Neuron (in vitro differentiated cells): ENCODE measurements around the gene DTNA.
"Not testable (repeated sequence)": the region's sequence is repeated elsewhere in the genome, so short reads cannot be mapped to it uniquely, and the experiment has no call there.

Experiments
- H2AFZ ChIP-seq: one replicate; pipeline ENCODE4 v1.6.1; 2013; ENCODE audit warnings: low read depth, mild to moderate bottlenecking, inconsistent platforms, low read length, moderate library complexity
- H3K27me3 ChIP-seq: one replicate; pipeline ENCODE4 v1.6.1; 2013; ENCODE audit warnings: low read length; ENCODE audit not compliant: insufficient read depth
- H3K36me3 ChIP-seq: one replicate; pipeline ENCODE4 v1.6.1; 2013; ENCODE audit warnings: low read length; ENCODE audit not compliant: insufficient read depth
- H3K4me1 ChIP-seq: one replicate; pipeline ENCODE4 v1.6.1; 2013; ENCODE audit warnings: low read length; ENCODE audit not compliant: insufficient read depth
- H3K4me3 ChIP-seq: 2 replicates; pipeline ENCODE4 v1.5.1; 2013; ENCODE audit warnings: mild to moderate bottlenecking, low read length, moderate library complexity
- H3K9me3 ChIP-seq: one replicate; pipeline ENCODE4 v1.6.1; 2013; ENCODE audit warnings: low read length

DTNA gene

DNA sequence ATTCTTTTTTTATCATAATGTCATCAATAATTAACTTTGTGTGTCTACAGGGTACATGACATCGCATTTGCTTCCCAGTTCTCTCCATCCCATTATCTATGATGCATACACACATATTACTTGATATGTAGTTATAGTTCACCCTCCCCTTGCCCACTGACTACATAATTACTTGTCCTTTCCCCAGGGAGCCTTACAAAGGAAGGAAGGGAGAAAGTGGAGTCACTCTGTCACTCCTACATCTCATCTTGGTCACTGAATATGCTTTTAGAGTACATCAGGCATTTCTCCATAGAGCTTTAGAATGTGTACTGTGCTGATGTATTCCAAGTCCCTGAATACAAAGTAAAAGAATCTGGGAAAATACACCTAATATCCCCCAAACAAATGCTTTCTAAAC, 6.0 kb upstream of the DTNA start:
- H3K9me3 ChIP-seq, result peaks cover 3% of the 10 kb centered on the region
- H3K27me3 ChIP-seq, result peaks cover 78% of the 10 kb centered on the region
- H3K4me3 ChIP-seq, result no peak overlapping the region

DNA sequence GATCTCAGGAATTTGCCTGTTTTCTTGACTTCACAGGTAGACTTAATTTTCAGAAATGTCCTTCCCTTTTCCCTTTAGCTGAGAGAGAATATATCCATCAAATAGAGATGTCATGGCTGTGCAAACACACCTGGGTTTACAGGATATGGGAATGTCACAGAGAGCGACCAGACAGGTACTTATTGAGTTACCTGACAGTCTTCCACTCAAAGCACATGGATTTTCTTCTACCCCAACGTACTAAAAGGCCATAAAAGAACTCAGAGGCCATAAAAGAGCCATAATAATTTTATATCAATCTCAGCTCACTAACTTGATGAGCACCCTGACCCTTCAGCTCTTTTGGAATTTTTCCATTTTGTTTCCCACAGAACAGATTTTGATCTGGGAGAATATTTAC, 5.3 kb upstream of the DTNA start:
- Histone ChIP-seq H3K4me1 (peaks cover 10% of the 10 kb centered on the region), H2AFZ (no peak overlapping the region), H3K27me3 (peaks cover 76% of the 10 kb centered on the region), H3K4me3 (no peak overlapping the region), H3K9me3 (peaks cover 2% of the 10 kb centered on the region), H3K36me3 (no peaks in the 10 kb centered on the region)

More for the DNA sequence above, 6.0 kb upstream of the DTNA start:
- Histone ChIP-seq H3K4me1 (peaks cover 4% of the 10 kb centered on the region), H2AFZ (no peak overlapping the region), H3K36me3 (no peaks in the 10 kb centered on the region)

DNA sequence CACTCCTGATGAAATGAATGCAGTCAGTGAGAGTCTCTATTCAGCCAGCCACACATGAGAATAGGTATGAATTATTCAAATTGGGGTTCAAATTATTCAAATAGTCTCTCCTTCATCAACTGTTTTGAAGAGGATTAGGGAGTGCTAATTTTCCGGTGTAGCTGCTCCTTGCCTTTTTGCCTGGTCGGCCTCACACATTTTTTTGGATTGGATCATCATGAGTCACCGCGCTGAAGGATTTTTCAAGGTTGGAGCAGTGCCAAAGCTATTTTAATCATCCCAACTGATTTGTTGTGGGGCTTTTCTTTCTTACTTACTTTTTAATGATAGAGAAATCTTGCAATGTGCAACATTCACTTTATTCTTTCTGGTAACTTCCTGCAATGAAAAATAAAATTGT, 2.4 kb upstream of the DTNA start:
- H3K4me3 ChIP-seq, result no peak overlapping the region
- H3K27me3 ChIP-seq, result peaks cover 60% of the 10 kb centered on the region
- no peak overlapping the region for H2AFZ ChIP-seq
- no peaks in the 10 kb centered on the region for H3K36me3 ChIP-seq
- no peaks in the 10 kb centered on the region for H3K9me3 ChIP-seq
- peaks cover 24% of the 10 kb centered on the region for H3K4me1 ChIP-seq

DNA sequence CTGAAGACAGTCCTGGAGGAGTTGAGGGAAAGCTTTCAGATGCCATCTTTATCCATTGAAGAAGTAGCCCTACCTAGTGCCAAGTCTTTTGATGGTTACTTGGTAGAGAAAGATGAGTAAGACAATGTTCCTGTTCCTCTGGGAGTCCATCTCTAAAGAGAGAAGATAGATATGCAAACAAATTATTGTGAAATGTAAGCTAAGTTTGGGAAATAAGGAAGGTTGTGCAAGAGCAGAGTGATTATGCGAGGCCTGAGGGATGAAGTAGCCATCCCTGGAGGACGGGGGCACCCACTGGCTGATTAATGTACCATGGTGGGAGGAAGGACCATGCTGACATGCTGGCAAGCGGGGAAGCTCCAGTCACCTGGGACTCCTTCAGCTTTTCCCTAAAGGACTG, 994 bp upstream of the DTNA start:
- Histone ChIP-seq H3K4me3 (no peak overlapping the region), H3K9me3 (no peaks in the 10 kb centered on the region), H3K27me3 (peaks cover 54% of the 10 kb centered on the region), H3K4me1 (peaks cover 24% of the 10 kb centered on the region), H2AFZ (no peak overlapping the region), H3K36me3 (no peaks in the 10 kb centered on the region)

DNA sequence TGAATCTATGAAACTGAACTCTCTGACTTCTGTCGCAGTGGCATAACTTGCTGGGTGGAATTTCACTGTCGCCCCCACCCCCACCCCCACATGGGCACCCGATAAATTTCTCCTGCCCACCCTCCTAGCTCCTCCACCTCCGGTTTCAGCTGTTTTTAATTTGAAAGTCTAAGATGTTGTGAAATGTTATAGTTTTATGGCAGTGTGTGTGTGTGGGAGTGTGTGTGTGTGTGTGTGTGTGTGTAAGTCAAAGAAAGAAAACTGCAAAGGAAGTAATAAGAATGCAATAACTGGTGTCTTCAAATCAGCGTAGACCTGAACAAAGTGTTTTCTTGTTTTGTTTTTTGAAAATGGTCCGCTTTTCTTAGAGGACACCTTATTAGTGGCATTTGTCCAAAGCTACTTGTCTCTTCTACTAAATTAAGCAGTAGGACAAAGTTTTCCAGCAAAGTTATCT, 388 bp downstream of the DTNA start:
- Histone ChIP-seq H3K9me3 (no peaks in the 10 kb centered on the region), H3K4me1 (peaks cover 24% of the 10 kb centered on the region), H3K27me3 (peaks cover 41% of the 10 kb centered on the region), H3K36me3 (no peaks in the 10 kb centered on the region), H2AFZ (no peak overlapping the region), H3K4me3 (peak overlapping the region; percentile 7)

DNA sequence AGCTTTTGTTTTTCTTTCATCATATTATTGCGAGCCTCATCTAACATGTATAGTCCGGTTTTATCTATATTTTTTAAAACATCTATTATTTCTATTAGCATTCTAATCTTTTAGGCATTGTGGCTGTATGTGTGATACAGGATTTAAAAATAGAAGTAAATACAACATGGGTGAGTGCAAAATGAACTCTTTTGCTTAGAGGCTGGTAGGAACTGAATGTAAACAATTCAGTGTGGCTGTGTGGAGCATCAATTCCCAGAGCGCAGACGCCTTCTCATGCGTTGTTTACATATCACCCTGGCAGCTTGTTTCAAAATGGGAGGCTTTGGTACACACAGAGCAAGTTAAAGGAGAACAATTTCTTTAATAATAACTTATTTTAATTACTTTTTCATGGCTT, 836 bp downstream of the DTNA start:
- H3K9me3 ChIP-seq, result no peaks in the 10 kb centered on the region
- H3K36me3 ChIP-seq, result no peaks in the 10 kb centered on the region
- H2AFZ ChIP-seq, result no peak overlapping the region
- H3K4me3 ChIP-seq, result no peak overlapping the region
- peaks cover 24% of the 10 kb centered on the region for H3K4me1 ChIP-seq
- H3K27me3 ChIP-seq, result peaks cover 41% of the 10 kb centered on the region

DNA sequence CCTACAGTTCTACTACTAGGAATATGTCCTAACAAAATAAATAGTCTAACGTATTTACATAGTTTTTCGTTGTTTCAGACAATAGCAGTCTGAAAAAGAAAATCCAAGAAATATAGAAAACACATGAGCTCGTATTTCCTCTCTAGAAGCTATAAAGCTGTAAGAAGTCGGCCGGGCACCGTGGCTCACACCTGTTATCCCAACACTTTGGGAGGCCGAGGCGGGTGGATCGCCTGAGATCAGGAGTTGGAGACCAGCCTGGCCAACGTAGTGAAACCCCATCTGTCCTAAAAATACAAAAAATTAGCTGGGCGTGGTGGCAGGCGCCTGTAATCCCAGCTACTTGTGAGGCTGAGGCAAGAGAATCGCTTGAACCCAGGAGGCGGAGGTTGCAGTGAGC, 6.0 kb downstream of the DTNA start:
- not testable (repeated sequence) for H3K4me3 ChIP-seq, H2AFZ ChIP-seq, H3K36me3 ChIP-seq, H3K9me3 ChIP-seq, H3K4me1 ChIP-seq
- H3K27me3 ChIP-seq, result peaks cover 46% of the 10 kb centered on the region

DNA sequence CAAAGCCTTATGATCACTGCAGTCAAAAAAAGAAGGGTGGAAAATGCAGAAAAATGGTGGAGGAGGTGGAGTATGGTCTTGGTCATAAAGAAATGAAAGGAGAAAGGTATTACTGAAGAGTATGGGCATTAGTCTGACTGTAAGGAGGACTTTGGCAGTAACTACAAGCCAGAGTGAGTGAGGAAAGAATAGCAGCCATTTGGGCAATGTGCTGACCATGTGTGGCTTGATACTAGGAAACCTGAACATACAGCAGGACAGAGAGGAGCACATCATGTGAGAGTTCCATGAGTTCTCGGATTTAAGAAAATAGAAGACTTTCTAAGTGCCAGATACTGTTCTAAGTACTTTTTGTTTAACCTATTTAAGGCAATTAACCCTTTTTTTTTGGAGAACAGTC, 8.5 kb downstream of the DTNA start:
- H2AFZ ChIP-seq, result no peak overlapping the region
- H3K36me3 ChIP-seq, result no peaks in the 10 kb centered on the region
- no peak overlapping the region for H3K4me3 ChIP-seq
- H3K4me1 ChIP-seq, result no peaks in the 10 kb centered on the region
- peaks cover 33% of the 10 kb centered on the region for H3K27me3 ChIP-seq
- no peaks in the 10 kb centered on the region for H3K9me3 ChIP-seq

DNA sequence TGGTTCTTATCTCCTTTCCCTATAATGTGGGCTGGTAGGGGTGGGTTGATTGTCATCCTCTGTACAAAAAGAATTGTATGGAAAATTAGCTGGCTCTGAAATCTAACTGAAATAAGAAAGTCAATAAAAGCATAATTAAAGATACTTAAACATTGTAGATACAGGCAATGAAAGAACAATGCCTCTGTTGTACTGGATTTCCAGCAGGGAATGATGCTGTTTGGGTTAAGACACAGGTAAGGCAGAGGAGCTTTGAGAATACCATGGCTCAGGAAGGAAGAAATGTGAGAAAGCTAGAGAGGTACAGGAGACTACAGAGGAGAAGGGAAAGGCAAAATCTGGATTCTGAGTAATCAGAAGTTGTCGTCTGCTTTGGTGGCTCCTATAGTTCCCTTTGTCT, 10.1 kb downstream of the DTNA start:
- Histone ChIP-seq H2AFZ (no peak overlapping the region), H3K27me3 (peaks cover 33% of the 10 kb centered on the region), H3K4me1 (no peaks in the 10 kb centered on the region), H3K4me3 (no peak overlapping the region), H3K9me3 (no peaks in the 10 kb centered on the region), H3K36me3 (no peaks in the 10 kb centered on the region)

DNA sequence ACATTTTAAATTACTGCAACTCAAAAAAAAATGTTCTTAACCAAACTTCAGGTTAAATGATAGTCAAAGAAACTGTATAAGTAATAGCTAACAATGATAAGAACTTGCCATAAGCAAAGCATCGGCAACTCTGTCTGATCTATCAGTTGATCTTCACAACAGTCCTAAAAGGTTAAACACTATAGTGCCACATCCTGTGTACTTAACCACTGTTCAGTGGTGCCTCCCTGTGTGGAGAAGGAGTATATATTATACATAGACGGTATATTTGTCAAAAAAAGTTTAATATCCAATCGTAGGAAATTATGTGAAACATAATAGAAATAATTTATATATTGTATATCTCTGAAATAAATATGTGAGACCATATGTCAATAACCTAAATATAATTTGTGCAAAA, 13.0 kb downstream of the DTNA start:
- Histone ChIP-seq H2AFZ (no peak overlapping the region), H3K36me3 (no peaks in the 10 kb centered on the region), H3K27me3 (peaks cover 22% of the 10 kb centered on the region), H3K4me1 (no peaks in the 10 kb centered on the region), H3K4me3 (no peak overlapping the region), H3K9me3 (no peaks in the 10 kb centered on the region)

DNA sequence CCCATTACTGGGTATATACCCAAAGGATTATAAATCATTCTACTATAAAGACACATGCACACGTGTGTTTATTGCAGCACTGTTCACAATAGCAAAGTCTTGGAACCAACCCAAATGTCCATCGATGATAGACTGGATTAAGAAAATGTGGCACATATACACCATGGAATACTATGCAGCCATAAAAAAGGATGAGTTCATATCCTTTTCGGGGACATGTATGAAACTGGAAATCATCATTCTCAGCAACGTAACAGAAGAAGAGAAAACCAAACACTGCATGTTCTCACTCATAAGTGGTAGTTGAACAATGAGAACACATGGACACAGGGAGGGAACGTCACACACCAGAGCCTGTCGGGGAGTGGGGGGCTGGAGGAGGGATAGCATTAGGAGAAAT, 15.6 kb downstream of the DTNA start:
- H2AFZ ChIP-seq, H3K27me3 ChIP-seq, H3K4me1 ChIP-seq, H3K9me3 ChIP-seq, H3K4me3 ChIP-seq, H3K36me3 ChIP-seq: not testable (repeated sequence)

DNA sequence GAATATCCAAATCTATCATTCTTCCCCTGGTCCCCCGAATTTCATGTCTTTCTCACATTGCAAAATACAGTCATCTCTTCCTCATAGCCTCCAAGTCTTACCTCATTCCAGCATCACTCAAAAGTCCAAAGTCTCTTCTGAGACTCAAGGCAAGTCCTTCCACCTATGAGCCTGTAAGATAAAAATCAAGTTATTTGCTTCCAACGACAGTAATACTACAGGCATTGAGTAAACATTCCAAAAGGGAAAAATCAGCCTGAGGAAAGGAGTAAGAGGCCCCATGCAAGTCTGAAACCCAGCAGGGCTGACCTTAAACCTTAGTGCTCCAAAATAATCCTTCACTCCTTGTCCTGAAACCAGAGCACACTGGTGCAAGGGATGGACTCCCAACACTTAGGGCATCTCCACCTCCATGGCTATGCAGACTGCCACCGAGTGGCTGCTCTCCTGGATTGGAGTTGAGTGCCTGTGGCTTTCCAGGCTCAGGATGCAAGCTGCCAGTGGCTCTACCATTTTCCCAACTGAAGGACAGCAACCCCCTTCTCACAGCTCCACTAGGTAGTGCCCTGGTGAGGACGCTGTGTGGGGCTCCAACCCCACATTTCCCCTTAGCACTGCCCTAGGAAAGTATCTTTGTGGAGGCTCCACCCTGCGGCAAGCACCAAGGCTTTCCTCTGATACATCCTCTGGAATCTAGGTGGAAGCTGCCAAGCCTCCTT, 16.3 kb downstream of the DTNA start:
- no peaks in the 10 kb centered on the region for H3K4me1 ChIP-seq
- H3K36me3 ChIP-seq, result no peaks in the 10 kb centered on the region
- H3K27me3 ChIP-seq, result peaks cover 3% of the 10 kb centered on the region
- no peak overlapping the region for H3K4me3 ChIP-seq
- H3K9me3 ChIP-seq, result no peaks in the 10 kb centered on the region
- H2AFZ ChIP-seq, result no peak overlapping the region

DNA sequence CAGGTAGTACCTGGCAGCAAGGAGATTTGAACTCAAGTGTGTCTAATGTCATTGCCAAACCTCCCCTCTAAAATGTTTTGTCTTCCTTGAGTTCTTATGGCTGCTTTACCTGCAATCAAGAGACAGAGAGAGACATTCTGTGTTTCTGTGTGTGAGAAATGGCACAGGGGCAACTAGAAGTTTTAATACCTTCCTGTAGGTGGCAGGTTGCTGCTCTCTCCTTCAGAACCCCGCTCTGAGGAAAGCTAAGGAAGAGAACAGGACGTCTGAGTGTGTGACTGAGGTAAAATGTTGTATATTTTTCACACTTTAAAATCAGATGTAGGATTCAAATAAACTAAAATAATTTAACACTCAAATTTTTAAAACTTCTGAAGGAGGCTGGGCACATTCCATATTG, 19.2 kb downstream of the DTNA start:
- no peaks in the 10 kb centered on the region for H3K4me1 ChIP-seq
- no peak overlapping the region for H3K4me3 ChIP-seq
- H3K36me3 ChIP-seq, result no peaks in the 10 kb centered on the region
- peaks cover 3% of the 10 kb centered on the region for H3K27me3 ChIP-seq
- H3K9me3 ChIP-seq, result no peaks in the 10 kb centered on the region
- H2AFZ ChIP-seq, result no peak overlapping the region

DNA sequence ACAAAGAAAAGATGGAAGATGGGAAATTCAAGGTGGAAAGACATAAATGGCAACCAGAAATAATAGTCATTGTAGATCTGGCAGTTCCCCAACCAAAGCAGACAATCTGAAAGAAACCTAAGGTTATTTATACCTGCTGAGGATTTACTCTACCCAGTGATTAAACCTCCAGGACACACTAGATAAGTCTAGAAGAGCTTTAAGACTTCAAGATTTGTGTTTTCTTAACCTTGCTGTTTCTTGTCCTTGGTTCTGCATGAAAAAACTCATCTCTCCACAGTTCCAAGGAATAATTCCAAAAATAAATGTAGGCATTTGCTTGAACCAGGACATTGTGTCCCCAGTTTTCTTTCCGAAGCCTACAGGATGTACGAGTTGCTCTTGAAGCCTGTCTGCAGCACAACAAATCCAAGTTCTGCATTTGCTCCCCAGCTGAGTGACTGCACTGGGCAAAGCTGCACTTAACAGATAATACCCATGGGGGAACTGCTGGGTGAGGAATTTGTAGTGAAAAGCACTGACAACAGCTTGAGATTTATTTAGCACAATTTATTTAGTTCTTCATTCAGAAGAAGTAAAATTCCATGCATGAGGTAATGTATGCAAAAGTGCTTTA, 19.8 kb downstream of the DTNA start:
- Histone ChIP-seq H3K9me3 (no peaks in the 10 kb centered on the region), H3K27me3 (peaks cover 3% of the 10 kb centered on the region), H3K4me3 (no peak overlapping the region), H3K4me1 (no peaks in the 10 kb centered on the region), H2AFZ (no peak overlapping the region), H3K36me3 (no peaks in the 10 kb centered on the region)
